Measurements from ENCODE around the gene FOXS1. TPM values are rescaled to one million over a fixed set of nuclear protein-coding genes. Genes with fewer than 3 reads are reported as not detected.

FOXS1 gene
- total RNA-seq, 1 experiment from 2014 or later, result not detected

- Histone ChIP-seq H3K9ac (ENCODE audit: low read length) (no peak overlapping the region), H3F3A (ENCODE audit: low read length, unreplicated experiment) (no peaks in the 10 kb centered on the region), H3K9me3 (ENCODE audit: low read length) (no peaks in the 10 kb centered on the region), H3K27ac (ENCODE audit: low read length) (no peak overlapping the region), H3K4me2 (ENCODE audit: low read length) (no peak overlapping the region), H3K36me3 (ENCODE audit: low read depth, low read length) (no peaks in the 10 kb centered on the region), H3K4me3 (ENCODE audit: low read length) (no peak overlapping the region), H4K20me1 (ENCODE audit: low read length) (no peaks in the 10 kb centered on the region), H3K27me3 (ENCODE audit: low read length) (peaks cover 11% of the 10 kb centered on the region), H3K9me2 (replicated peaks; ENCODE audit: low read length) (no peaks in the 10 kb centered on the region), H3K4me1 (ENCODE audit: insufficient read depth, low read length) (0 out of 2 replicates have a peak, but pooled peaks cover 3% of the 10 kb centered on the region), H2AFZ (ENCODE audit: low read length) (no peak overlapping the region), H3K79me2 (ENCODE audit: low read length) (no peaks in the 10 kb centered on the region)
- BruUV-seq (replicated peaks), result no TSS peak
- CTCF ChIA-PET, result interaction anchor here (0.6 to 0.7 kb wide), 2 partner anchors 109 to 224 kb away, joined by 3 to 6 read pairs; no protein-coding TSS in a partner anchor
- POLR2A ChIA-PET (ENCODE audit: unreplicated experiment), result no interaction called here
- intact Hi-C loops (cut with micrococcal nuclease), result no loop called here
- ATAC-seq (no peak), DNase-seq (no peak)
- TF ChIP-seq EZH2phosphoT487 (IDR thresholded peaks at IDR 0.05; ENCODE audit: borderline replicate concordance, low read length), result no peak
- TF ChIP-seq, protein P1, sequence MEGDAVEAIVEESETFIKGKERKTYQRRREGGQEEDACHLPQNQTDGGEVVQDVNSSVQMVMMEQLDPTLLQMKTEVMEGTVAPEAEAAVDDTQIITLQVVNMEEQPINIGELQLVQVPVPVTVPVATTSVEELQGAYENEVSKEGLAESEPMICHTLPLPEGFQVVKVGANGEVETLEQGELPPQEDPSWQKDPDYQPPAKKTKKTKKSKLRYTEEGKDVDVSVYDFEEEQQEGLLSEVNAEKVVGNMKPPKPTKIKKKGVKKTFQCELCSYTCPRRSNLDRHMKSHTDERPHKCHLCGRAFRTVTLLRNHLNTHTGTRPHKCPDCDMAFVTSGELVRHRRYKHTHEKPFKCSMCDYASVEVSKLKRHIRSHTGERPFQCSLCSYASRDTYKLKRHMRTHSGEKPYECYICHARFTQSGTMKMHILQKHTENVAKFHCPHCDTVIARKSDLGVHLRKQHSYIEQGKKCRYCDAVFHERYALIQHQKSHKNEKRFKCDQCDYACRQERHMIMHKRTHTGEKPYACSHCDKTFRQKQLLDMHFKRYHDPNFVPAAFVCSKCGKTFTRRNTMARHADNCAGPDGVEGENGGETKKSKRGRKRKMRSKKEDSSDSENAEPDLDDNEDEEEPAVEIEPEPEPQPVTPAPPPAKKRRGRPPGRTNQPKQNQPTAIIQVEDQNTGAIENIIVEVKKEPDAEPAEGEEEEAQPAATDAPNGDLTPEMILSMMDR (conservative IDR thresholded peaks at IDR 0.05; ENCODE audit: low read depth, low read length), result no peak
- TF ChIP-seq EZH2 (IDR thresholded peaks at IDR 0.05; ENCODE audit: low read length, unreplicated experiment), result no peak
These were observed 2.9 kb upstream of the FOXS1 start for GRCh38 chr20:31848088-31848999.

GRCh38 chr20:31846793-31847138 is 1.4 kb upstream of the FOXS1 start:
- Histone ChIP-seq H3K36me3 (ENCODE audit: low read depth, low read length) (no peaks in the 10 kb centered on the region), H3K27ac (ENCODE audit: low read length) (no peak overlapping the region), H3K4me3 (ENCODE audit: low read length) (no peak overlapping the region), H3K79me2 (ENCODE audit: low read length) (no peaks in the 10 kb centered on the region), H4K20me1 (ENCODE audit: low read length) (no peaks in the 10 kb centered on the region), H2AFZ (ENCODE audit: low read length) (no peak overlapping the region), H3K9ac (ENCODE audit: low read length) (no peak overlapping the region), H3K4me2 (ENCODE audit: low read length) (no peak overlapping the region), H3K27me3 (ENCODE audit: low read length) (peaks cover 11% of the 10 kb centered on the region), H3K4me1 (ENCODE audit: insufficient read depth, low read length) (peaks cover 17% of the 10 kb centered on the region), H3K9me3 (ENCODE audit: low read length) (no peaks in the 10 kb centered on the region), H3F3A (ENCODE audit: low read length, unreplicated experiment) (no peaks in the 10 kb centered on the region), H3K9me2 (replicated peaks; ENCODE audit: low read length) (no peaks in the 10 kb centered on the region)
- no peak for TF ChIP-seq EZH2 (IDR thresholded peaks at IDR 0.05; ENCODE audit: low read length, unreplicated experiment)
- TF ChIP-seq, protein P1 (conservative IDR thresholded peaks at IDR 0.05; ENCODE audit: low read depth, low read length), result 0 out of 2 replicates have a peak, but pooled peaks have one; percentile 6
- no TSS peak for BruUV-seq (replicated peaks)
- intact Hi-C loops (cut with micrococcal nuclease), result loop anchor here (1.0 kb wide), 1 partner anchor 23 kb away; no protein-coding TSS in a partner anchor
- ChIA-PET CTCF (interaction anchor here (1.1 to 1.5 kb wide), 3 partner anchors 23 to 105 kb away, joined by 3 to 4 read pairs (median 4); partner anchors contain the start of gene PDRG1), POLR2A (ENCODE audit: unreplicated experiment) (no interaction called here)
- ATAC-seq, result no peak
- no peak for DNase-seq
